ENCODE measurements around the gene IGF1R. TPM values are rescaled to one million over a fixed set of nuclear protein-coding genes. Genes with fewer than 3 reads are reported as not detected.
"Not testable (repeated sequence)": the region's sequence is repeated elsewhere in the genome, so short reads cannot be mapped to it uniquely, and the experiment has no call there.

IGF1R gene
- total and polyA plus RNA-seq, 5 experiments from 2014 or later, result 2.5 to 122 (median 6.3) TPM

- peaks cover 4 to 81% (median 31%) of the 10 kb centered on the region in 3 donors for H3K36me3 Mint-ChIP-seq
- H3K4me3 Mint-ChIP-seq, result no peak overlapping the region
- H3K27me3 Mint-ChIP-seq, result no peaks in the 10 kb centered on the region
- DNase-seq, result no peak
- ATAC-seq, result no peak
- H3K27ac Mint-ChIP-seq, result peak overlapping the region in 1 of 10 donors; percentile 11
- H3K9me3 Mint-ChIP-seq, result no peaks in the 10 kb centered on the region
- POLR2A ChIA-PET, result no interaction called here
- peaks cover 7 to 25% (median 19%) of the 10 kb centered on the region in 4 donors for H3K4me1 Mint-ChIP-seq
Measured at GRCh38 chr15:98955331-98955730, 307.0 kb downstream of the IGF1R start.

GRCh38 chr15:98955961-98956723 is 307.8 kb downstream of the IGF1R start:
- peaks cover 7 to 25% (median 17%) of the 10 kb centered on the region in 4 donors for H3K4me1 Mint-ChIP-seq
- POLR2A ChIA-PET, result no interaction called here
- no peak overlapping the region for H3K27ac Mint-ChIP-seq
- peaks cover 0 to 3% (median 1%) of the 10 kb centered on the region in 9 donors for H3K9me3 Mint-ChIP-seq
- H3K4me3 Mint-ChIP-seq, result no peak overlapping the region
- ATAC-seq, result no peak
- H3K27me3 Mint-ChIP-seq, result no peaks in the 10 kb centered on the region
- H3K36me3 Mint-ChIP-seq, result peaks cover 8 to 81% (median 37%) of the 10 kb centered on the region in 3 donors
- no peak for DNase-seq

DNA sequence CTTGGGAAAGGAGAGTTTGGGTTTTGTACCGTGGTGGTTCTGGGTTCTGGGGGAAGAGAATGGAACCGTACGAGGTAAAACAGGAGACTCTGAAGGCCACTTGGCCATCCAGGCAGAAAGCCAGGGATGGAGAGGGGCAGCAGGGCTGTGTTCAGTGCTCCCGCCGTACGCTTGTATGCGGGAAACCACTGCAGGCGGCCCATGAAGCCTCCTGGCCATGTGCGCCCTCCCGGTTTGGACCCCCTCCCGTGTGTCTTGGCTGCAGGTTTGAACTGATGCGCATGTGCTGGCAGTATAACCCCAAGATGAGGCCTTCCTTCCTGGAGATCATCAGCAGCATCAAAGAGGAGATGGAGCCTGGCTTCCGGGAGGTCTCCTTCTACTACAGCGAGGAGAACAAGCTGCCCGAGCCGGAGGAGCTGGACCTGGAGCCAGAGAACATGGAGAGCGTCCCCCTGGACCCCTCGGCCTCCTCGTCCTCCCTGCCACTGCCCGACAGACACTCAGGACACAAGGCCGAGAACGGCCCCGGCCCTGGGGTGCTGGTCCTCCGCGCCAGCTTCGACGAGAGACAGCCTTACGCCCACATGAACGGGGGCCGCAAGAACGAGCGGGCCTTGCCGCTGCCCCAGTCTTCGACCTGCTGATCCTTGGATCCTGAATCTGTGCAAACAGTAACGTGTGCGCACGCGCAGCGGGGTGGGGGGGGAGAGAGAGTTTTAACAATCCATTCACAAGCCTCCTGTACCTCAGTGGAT is 308.6 kb downstream of the IGF1R start:
- H3K36me3 Mint-ChIP-seq, result peaks cover 16 to 83% (median 45%) of the 10 kb centered on the region in 3 donors

DNA sequence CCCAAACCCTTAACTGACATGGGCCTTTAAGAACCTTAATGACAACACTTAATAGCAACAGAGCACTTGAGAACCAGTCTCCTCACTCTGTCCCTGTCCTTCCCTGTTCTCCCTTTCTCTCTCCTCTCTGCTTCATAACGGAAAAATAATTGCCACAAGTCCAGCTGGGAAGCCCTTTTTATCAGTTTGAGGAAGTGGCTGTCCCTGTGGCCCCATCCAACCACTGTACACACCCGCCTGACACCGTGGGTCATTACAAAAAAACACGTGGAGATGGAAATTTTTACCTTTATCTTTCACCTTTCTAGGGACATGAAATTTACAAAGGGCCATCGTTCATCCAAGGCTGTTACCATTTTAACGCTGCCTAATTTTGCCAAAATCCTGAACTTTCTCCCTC is 309.3 kb downstream of the IGF1R start:
- Mint-ChIP-seq H3K27ac (peak overlapping the region in 1 of 10 donors; percentile 76), H3K27me3 (no peaks in the 10 kb centered on the region), H3K4me1 (peaks cover under 1 to 17% (median 6%) of the 10 kb centered on the region in 4 donors), H3K4me3 (peak overlapping the region in 1 of 10 donors; percentile 14), H3K36me3 (peaks cover 21 to 83% (median 52%) of the 10 kb centered on the region in 3 donors), H3K9me3 (peaks cover 0 to 19% (median 7%) of the 10 kb centered on the region in 9 donors)
- ATAC-seq (no peak), DNase-seq (no peak)
- POLR2A ChIA-PET, result no interaction called here

More for the DNA sequence above, 308.6 kb downstream of the IGF1R start:
- DNase-seq (no peak), ATAC-seq (no peak)
- POLR2A ChIA-PET, result no interaction called here
- H3K9me3 Mint-ChIP-seq, result peaks cover 0 to 12% (median 7%) of the 10 kb centered on the region in 9 donors
- no peaks in the 10 kb centered on the region for H3K27me3 Mint-ChIP-seq
- peak overlapping the region in 1 of 10 donors; percentile 76 for H3K27ac Mint-ChIP-seq
- peak overlapping the region in 1 of 10 donors; percentile 14 for H3K4me3 Mint-ChIP-seq
- H3K4me1 Mint-ChIP-seq, result peaks cover 7 to 24% (median 13%) of the 10 kb centered on the region in 4 donors

- POLR2A ChIA-PET, result no interaction called here
- Mint-ChIP-seq H3K4me1 (peaks cover 0 to 13% (median 2%) of the 10 kb centered on the region in 4 donors), H3K4me3 (no peak overlapping the region), H3K9me3 (peaks cover 0 to 22% (median 7%) of the 10 kb centered on the region in 9 donors), H3K27me3 (no peaks in the 10 kb centered on the region), H3K36me3 (peaks cover 26 to 85% (median 56%) of the 10 kb centered on the region in 3 donors), H3K27ac (peak overlapping the region in 2 of 10 donors; percentile 59 to 76)
- no peak for DNase-seq
- no peak for ATAC-seq
Measured at GRCh38 chr15:98958076-98958475, 309.7 kb downstream of the IGF1R start.

DNA sequence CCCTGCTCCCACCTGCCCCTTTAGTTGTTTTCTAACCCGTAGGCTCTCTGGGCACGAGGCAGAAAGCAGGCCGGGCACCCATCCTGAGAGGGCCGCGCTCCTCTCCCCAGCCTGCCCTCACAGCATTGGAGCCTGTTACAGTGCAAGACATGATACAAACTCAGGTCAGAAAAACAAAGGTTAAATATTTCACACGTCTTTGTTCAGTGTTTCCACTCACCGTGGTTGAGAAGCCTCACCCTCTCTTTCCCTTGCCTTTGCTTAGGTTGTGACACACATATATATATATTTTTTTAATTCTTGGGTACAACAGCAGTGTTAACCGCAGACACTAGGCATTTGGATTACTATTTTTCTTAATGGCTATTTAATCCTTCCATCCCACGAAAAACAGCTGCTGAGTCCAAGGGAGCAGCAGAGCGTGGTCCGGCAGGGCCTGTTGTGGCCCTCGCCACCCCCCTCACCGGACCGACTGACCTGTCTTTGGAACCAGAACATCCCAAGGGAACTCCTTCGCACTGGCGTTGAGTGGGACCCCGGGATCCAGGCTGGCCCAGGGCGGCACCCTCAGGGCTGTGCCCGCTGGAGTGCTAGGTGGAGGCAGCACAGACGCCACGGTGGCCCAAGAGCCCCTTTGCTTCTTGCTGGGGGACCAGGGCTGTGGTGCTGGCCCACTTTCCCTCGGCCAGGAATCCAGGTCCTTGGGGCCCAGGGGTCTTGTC is 310.7 kb downstream of the IGF1R start:
- ATAC-seq, result no peak
- H3K4me1 Mint-ChIP-seq, result peaks cover 0 to 6% (median 0%) of the 10 kb centered on the region in 4 donors
- POLR2A ChIA-PET, result no interaction called here
- no peak overlapping the region for H3K4me3 Mint-ChIP-seq
- peak overlapping the region in 1 of 10 donors; percentile 64 for H3K27ac Mint-ChIP-seq
- H3K9me3 Mint-ChIP-seq, result peaks cover 0 to 25% (median 7%) of the 10 kb centered on the region in 9 donors
- DNase-seq, result no peak
- peaks cover 31 to 82% (median 58%) of the 10 kb centered on the region in 3 donors for H3K36me3 Mint-ChIP-seq
- H3K27me3 Mint-ChIP-seq, result no peaks in the 10 kb centered on the region

- no peak overlapping the region for H3K27ac Mint-ChIP-seq
- peaks cover 0 to 6% (median 0%) of the 10 kb centered on the region in 4 donors for H3K4me1 Mint-ChIP-seq
- peaks cover 0 to 25% (median 7%) of the 10 kb centered on the region in 9 donors for H3K9me3 Mint-ChIP-seq
- ATAC-seq (no peak), DNase-seq (no peak)
- no peak overlapping the region for H3K4me3 Mint-ChIP-seq
- POLR2A ChIA-PET, result no interaction called here
- H3K36me3 Mint-ChIP-seq, result peaks cover 31 to 77% (median 58%) of the 10 kb centered on the region in 3 donors
- no peaks in the 10 kb centered on the region for H3K27me3 Mint-ChIP-seq
Measured at GRCh38 chr15:98959640-98960007, 311.3 kb downstream of the IGF1R start.

DNA sequence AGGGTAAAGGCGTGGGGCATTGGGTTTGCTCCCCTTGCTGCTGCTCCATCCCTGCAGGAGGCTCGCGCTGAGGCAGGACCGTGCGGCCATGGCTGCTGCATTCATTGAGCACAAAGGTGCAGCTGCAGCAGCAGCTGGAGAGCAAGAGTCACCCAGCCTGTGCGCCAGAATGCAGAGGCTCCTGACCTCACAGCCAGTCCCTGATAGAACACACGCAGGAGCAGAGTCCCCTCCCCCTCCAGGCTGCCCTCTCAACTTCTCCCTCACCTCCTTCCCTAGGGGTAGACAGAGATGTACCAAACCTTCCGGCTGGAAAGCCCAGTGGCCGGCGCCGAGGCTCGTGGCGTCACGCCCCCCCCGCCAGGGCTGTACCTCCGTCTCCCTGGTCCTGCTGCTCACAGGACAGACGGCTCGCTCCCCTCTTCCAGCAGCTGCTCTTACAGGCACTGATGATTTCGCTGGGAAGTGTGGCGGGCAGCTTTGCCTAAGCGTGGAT is 312.3 kb downstream of the IGF1R start:
- H3K36me3 Mint-ChIP-seq, result peaks cover 31 to 74% (median 58%) of the 10 kb centered on the region in 3 donors
- ATAC-seq (no peak), DNase-seq (no peak)
- H3K27ac Mint-ChIP-seq, result peak overlapping the region in 1 of 10 donors; percentile 1
- peaks cover 0 to 25% (median 7%) of the 10 kb centered on the region in 9 donors for H3K9me3 Mint-ChIP-seq
- no peaks in the 10 kb centered on the region for H3K27me3 Mint-ChIP-seq
- peaks cover 0 to 6% (median 0%) of the 10 kb centered on the region in 4 donors for H3K4me1 Mint-ChIP-seq
- POLR2A ChIA-PET, result no interaction called here
- peak overlapping the region in 1 of 10 donors; percentile 24 for H3K4me3 Mint-ChIP-seq

- H3K4me1 Mint-ChIP-seq, result peaks cover 0 to 4% (median 0%) of the 10 kb centered on the region in 4 donors
- POLR2A ChIA-PET, result no interaction called here
- peaks cover 0 to 29% (median 7%) of the 10 kb centered on the region in 9 donors for H3K9me3 Mint-ChIP-seq
- H3K4me3 Mint-ChIP-seq, result no peak overlapping the region
- no peak for ATAC-seq
- H3K36me3 Mint-ChIP-seq, result peaks cover 27 to 54% (median 49%) of the 10 kb centered on the region in 3 donors
- H3K27me3 Mint-ChIP-seq, result peaks cover 0 to 4% (median 0%) of the 10 kb centered on the region in 5 donors
- DNase-seq, result no peak
- peak overlapping the region in 1 of 10 donors; percentile 5 for H3K27ac Mint-ChIP-seq
Measured at GRCh38 chr15:98963444-98963843, 315.1 kb downstream of the IGF1R start.

DNA sequence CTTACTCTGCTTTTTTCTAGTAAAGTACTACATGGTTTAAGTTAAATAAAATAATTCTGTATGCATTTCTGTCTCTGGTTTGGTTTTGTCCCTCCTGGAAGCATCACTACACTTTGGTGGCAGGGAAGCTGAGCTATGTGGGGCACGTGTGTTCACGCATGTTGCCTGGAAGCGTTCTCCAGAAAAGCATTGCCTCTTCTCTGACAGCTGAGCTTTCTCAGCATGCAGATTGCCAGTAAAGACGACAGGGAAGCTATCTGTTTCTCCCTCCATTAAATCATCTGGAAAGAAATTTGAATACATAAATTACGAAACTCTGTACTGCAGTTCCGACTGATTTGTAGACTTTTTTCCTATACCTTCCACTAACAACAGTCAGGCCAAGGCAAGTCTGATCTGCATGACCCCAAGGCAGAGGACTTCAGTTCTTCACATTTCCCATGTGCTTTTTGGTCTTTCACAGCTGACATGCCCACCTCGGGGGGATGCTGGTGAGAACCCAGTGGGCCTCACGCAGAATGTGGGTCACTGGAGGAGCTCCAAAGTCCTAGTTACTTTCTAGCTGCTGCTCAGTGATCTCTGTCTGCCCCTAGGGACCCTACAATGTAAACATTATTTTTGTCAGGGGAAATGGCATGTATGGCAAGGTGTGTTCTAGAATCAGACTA is 316.3 kb downstream of the IGF1R start:
- H3K36me3 Mint-ChIP-seq, result peaks cover 27 to 44% (median 38%) of the 10 kb centered on the region in 3 donors
- POLR2A ChIA-PET, result no interaction called here
- peaks cover 0 to 4% (median 0%) of the 10 kb centered on the region in 5 donors for H3K27me3 Mint-ChIP-seq
- H3K27ac Mint-ChIP-seq, result peak overlapping the region in 1 of 10 donors; percentile 9
- ATAC-seq (no peak), DNase-seq (no peak)
- no peak overlapping the region for H3K4me3 Mint-ChIP-seq
- H3K4me1 Mint-ChIP-seq, result no peaks in the 10 kb centered on the region
- peaks cover 0 to 29% (median 7%) of the 10 kb centered on the region in 9 donors for H3K9me3 Mint-ChIP-seq

GRCh38 chr15:98965134-98965491 is 316.8 kb downstream of the IGF1R start:
- DNase-seq, H3K27me3 Mint-ChIP-seq, POLR2A ChIA-PET, H3K4me3 Mint-ChIP-seq, H3K4me1 Mint-ChIP-seq, ATAC-seq, H3K27ac Mint-ChIP-seq: not testable (repeated sequence)
- H3K9me3 Mint-ChIP-seq, result peaks cover 0 to 29% (median 7%) of the 10 kb centered on the region in 9 donors
- H3K36me3 Mint-ChIP-seq, result peaks cover 27 to 39% (median 34%) of the 10 kb centered on the region in 3 donors

DNA sequence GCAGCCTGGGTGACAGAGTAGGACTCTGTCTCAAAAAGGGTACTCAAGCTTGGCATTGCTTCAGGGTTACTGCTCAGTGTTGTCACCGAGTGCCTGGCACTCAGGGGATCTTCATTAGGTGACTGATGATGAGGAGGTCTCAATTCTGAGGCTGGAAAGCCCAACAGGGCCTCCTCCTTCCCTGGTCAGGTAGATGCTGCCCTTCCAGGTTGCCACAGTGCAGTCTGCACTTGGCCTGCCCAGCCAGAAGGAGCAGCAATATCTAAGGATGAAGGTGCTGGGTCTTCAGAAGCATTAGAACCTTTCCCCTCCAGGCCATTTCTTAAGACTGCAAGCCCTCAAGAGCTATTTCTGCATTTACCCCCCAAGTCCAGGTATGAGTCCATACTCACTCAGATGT is 317.3 kb downstream of the IGF1R start:
- DNase-seq (no peak), ATAC-seq (no peak)
- POLR2A ChIA-PET, result no interaction called here
- Mint-ChIP-seq H3K4me1 (no peaks in the 10 kb centered on the region), H3K4me3 (no peak overlapping the region), H3K27ac (no peak overlapping the region), H3K9me3 (peaks cover 0 to 29% (median 7%) of the 10 kb centered on the region in 9 donors), H3K36me3 (peaks cover 27 to 34% (median 30%) of the 10 kb centered on the region in 3 donors), H3K27me3 (peaks cover 0 to 4% (median 0%) of the 10 kb centered on the region in 5 donors)
